HuH-7.5 (cell line): ENCODE data around the gene ZNF526.
"Not testable (repeated sequence)": the region's sequence is repeated elsewhere in the genome, so short reads cannot be mapped to it uniquely, and the experiment has no call there.

ENCODE experiments used
- DNase-seq: peaks from one replicate; pipeline ENCODE4 v3.0.0; 2011; ENCODE audit warnings: low spot score

Gene ZNF526

DNA sequence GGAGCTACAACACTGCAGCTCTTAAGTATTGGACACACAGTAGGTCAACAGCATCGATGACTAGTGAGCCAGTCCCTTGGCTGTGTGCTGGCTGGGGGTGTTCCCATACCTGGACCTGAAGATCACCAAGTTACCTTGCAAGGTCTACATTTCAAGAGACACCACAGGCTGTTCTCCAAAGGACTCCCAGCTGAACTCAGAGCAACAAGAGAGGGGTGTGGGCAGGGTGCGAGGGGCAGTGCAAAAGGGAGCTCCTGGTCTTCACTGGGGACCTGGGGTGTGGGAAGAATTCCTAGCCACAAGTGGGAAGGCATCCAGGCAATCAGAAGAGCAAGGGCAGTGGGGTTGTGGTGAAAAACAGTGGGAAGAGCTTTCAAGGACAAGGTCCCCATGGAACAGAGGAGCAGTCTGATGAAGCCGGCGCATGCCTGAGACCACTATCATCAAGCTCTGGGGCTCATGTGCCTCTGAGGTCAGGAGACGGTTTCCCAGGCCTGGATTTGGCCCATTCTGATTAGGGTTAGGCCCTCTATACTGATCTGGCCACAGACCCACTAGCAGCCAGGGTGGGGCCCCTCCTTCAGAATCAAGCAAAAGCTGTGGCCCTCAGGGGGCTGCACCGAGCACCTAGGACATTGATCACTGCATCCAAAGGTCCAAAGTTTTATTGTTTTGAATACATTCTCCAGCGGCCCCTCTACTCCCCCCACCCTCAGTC lies 27.0 kb downstream of the ZNF526 start:
- no peak for DNase-seq

- no peak for DNase-seq
These were observed 27.6 kb downstream of the ZNF526 start for GRCh38 chr19:42247640-42248199.

GRCh38 chr19:42248270-42249148 lies 28.4 kb downstream of the ZNF526 start:
- DNase-seq, result no peak

DNA sequence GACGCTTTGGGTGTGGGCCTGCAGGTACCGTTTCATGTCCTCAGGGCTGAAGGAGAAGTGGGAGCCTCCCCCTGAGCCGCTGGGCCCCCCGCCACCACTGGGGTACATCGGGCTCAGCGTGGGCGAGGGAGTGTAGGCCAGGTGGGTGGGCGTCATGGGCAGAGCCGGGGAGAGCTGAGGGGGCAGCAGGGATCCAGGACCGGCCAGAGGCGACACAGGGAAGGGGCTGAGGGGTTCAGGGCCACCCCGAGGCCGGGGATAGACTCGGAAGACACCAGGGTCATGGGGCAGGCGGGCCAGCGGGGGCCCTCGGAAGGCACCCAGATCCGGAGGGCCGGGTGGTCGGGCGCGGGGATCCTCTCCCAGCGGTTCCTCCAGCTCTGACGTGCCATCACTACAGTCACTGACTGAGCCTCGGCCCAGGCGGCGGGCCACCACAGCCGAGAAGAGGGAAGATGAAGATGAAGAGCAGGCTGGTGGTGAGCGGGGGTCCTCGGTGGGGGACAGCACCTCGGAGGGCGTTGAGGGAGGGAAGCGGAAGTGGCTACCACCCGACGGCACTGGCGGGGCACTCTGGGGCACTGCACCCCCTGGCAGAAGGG lies 29.1 kb downstream of the ZNF526 start:
- DNase-seq, result no peak

- DNase-seq, result no peak
These were observed 29.7 kb downstream of the ZNF526 start for GRCh38 chr19:42249769-42250168.

DNA sequence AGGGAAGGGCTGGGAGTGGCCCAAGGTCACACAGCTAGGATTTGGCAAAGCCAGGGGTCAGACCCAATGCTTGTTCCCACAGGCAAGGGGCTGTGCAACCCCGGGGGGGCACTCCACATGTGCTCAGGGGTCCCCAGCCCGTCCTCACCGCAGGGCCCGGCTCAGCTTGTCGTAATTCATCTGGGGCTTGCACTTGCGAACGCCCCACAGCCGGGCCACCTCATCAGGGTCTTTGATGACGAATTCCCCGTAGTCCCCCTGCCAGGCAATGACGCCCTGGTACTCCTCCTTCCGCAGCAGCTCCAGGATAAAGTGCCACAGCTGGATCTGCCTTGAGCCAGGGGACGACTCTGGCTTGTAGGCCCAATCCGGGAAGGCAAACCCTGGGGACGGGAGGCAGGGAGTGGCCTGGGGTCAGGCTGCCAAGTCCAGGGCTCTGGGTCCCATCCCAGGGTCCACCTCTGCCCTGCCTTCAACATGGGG lies 30.1 kb downstream of the ZNF526 start:
- no peak for DNase-seq

GRCh38 chr19:42250666-42251531 lies 30.8 kb downstream of the ZNF526 start:
- no peak for DNase-seq

- no peak for DNase-seq
These were observed 31.7 kb downstream of the ZNF526 start for GRCh38 chr19:42251572-42252358.

DNA sequence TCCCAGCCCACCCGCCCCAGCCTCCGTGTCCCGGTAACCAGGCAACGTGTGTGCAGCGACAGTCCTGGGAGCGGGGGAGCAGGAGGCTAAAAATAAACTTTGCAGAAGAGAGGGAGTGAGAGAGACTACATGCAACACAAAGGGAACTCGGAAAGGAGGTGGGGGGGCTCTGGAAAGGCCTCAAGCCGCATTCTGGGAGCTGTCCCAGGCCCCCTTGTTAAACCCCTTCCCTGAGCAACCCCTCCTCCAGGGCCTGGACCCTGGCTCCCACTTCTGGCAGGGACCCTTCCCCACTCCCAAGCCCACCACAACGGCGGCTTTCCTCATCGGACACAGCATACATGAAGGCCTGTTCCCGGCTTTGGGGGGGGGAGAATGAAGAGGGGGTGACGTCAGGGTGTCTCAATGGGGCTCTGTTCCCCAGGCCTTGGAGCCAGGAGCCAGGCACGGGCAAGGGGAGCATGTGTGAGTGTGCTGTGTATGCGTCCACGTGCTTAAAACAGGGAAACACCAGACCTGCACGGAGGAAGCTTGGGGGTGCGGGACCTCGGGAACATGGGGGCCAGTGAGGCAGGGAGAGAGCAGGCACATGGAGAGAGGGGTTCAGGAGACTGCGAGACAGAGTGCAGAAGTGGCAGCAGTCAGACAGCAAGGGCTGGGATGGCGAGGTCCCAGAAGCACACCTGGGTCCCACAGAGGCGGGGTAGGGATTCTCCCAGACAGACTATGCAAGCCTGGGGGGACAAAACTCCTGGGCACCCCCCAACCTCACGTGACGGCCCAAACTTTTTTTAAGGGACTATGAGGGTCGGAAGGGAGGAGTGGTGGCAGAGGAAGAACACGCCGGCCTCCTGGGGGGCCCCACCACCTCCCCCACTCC lies 32.5 kb downstream of the ZNF526 start:
- DNase-seq, result no peak

- peak; percentile 91 for DNase-seq
These were observed 33.4 kb downstream of the ZNF526 start for GRCh38 chr19:42253245-42254088.

DNA sequence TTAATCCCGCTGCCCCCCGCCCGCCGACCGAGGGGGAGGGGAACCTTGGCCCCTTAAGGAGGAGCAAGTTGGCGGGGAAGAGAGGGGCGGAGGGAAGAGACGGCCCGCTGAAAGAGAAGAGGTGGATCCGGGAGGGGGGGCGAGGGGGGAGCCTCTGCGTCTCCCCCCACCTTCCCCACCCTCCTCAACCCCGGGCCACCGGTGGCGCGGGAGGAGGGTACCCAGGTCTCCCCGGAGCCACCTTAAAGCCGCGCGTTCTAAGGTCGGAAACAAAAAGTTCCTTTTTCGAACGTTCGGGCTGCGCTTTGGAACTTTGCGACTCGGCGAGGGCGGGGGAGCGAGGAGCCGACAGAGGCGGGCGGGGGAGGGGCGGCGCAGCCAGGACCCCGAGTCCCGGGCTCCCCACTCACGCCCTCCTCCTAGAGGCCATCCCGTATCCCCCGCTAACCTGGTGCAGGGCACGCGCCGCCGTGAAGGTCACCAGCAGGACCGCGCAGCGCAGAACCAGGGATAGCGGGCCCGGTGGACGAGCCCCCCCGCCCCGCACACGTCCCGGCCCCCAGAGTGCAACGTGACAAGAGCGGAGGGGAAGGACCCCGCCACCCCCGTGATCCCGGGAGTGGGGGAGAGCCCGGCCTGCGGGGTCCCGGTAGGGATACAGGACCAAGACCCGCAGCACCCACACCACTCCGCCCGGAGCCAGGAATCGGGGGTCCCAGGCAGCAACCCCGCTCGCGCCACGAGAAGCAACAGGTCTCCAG lies 34.2 kb downstream of the ZNF526 start:
- peak; percentile 73 for DNase-seq

GRCh38 chr19:42254850-42255765 lies 35.0 kb downstream of the ZNF526 start, which contains the start of gene ERF:
Gene ERF (minus strand): TSS chr19:42255128. CDS start chr19:42254999, 129 bp downstream.
- peak; percentile 92 for DNase-seq

DNA sequence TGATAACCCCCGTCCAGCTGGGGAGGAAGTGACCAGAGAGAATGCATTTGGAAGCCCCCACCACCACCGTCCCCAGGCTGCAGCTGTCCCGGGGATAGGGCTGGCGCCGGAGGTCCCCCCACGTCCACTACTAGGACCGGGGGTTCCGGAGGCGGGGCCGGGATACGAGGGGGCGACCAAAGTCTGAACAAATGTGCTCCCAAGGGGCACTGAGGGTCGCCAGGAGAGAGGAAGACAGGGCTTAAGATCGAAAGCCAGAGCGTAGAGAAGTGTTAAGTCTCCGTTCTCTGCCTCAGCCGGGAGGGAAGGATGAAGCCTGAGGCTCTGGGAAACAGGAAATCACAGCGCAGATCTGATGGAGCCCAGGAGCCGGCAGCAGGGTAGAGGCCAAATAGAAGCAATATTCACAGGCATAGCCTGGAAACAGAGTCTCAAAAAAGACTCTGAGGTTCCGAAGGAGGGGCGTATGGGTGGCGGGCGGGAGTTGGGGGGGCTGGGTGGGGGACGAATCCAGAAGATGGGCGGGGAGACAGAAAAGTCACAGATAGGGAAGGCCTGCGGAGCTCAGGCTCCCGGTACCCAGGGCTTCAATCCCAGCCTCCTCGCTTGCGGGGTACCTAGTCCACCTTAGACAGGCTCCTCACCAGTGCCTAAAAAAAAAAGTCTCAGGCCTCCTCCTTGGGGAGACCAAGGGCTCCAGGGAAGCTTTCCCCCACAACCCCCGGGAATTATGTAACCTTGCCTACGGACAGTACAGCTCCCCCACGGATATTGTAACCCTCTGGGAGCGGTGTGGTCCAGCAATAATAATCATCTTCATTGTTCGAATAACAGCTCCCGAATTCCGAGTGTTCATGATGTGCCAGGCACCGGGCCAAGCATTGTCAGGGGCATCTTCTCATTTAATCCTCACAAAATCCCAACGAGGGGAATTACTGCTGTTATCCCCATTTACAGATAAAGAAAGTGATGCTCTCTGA lies 35.9 kb downstream of the ZNF526 start:
- DNase-seq, result no peak

DNA sequence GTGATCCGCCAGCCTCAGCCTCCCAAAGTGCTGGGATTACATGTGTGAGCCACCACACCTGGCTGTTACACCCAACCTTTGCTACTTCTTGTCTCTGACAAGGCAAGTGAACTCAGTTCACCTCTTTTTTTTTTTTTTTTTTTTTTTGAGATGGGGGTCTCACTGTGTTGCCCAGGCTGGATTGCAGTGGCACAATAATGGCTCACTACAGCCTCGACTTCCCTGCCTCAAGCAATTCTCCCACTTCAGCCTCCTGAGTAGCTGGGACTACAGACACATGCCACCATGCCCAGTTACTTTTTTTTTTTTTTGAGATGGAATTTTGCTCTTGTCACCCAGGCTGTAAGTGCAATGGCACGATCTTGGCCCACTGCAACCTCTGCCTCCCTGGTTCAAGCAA lies 37.7 kb downstream of the ZNF526 start:
- not testable (repeated sequence) for DNase-seq

- no peak for DNase-seq
These were observed 41.7 kb downstream of the ZNF526 start for GRCh38 chr19:42261763-42262162.
